ENCODE results near the gene ZC3H4. TPM values are rescaled to one million over a fixed set of nuclear protein-coding genes. Genes with fewer than 3 reads are reported as not detected.
A peak's percentile ranks its signal among the peaks of the same experiment; 100 is the strongest.

Gene ZC3H4
- total and polyA plus RNA-seq, 9 of the 15 experiments (the other 6 are each of a cell fraction or from before 2014, with no cell fraction given) = 2.2 to 75.6 (median 18.3) TPM

DNA sequence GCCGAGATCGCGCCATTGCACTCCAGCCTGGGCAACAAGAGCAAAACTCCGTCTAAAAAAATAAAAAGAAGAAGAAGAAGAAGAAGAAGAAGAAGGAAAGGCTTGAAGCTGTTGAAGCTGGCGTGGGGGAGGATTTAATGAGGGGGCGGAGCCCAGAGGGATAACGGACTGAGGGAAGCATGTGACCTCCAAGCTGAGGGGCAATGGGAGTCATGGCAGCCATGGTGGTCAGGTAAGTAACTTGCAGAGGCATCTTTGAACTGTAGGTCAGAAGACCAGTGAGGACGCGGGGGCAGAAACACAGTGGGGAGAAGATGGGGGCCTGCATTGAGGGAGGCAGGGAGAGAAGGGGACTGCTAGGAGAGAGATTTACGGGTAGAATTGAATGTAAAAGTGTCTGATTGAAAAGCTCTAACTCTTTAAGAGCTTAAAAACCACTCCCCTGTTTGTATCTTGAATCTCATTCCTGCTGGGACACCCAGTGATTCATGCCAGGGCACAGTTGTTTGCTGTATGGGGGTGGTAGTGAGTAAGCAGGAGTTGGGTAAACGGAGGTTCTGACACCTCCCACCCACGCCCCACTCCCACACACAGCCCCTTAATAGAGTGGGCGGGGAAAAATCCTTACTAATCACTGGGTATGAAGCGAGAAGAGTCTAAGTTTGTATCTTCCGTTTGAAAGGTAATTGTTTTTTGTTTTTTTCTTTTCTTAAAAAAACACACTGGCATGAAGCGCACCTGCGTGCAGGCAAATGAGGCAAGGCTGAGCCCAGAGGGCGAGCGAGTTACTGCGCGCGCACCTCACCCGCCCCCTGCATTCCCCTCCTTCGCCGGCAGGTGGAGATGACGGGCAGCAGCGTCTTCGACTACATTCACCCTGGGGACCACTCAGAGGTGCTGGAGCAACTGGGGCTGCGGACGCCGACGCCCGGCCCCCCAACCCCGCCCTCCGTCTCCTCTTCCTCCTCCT lies 78.2 kb downstream of the ZC3H4 start (continued):
- TF ChIP-seq PHF8 (IDR thresholded peaks at IDR 0.05; ENCODE audit: borderline replicate concordance, low read length) (peak; percentile 20; the same call in 1 of the 2 replicates), ZNF24 (IDR thresholded peaks at IDR 0.05) (no peak), TAF7 (tag; IDR thresholded peaks at IDR 0.05) (no peak), JUN (IDR thresholded peaks at IDR 0.05; ENCODE audit: borderline replicate concordance, low read depth, low read length) (0 out of 2 replicates have a peak, but pooled peaks have one; percentile 4), JUN (CRISPR knock-in tag; IDR thresholded peaks at IDR 0.05; ENCODE audit: borderline replicate concordance) (no peak), XRCC5 (IDR thresholded peaks at IDR 0.05; ENCODE audit: low read depth, low read length) (peak; percentile 38; the same call in 1 of the 2 replicates), NCOA1 (IDR thresholded peaks at IDR 0.05; ENCODE audit: low read depth) (0 out of 2 replicates have a peak, but pooled peaks have one; percentile 9)
- TF ChIP-seq, protein P1, sequence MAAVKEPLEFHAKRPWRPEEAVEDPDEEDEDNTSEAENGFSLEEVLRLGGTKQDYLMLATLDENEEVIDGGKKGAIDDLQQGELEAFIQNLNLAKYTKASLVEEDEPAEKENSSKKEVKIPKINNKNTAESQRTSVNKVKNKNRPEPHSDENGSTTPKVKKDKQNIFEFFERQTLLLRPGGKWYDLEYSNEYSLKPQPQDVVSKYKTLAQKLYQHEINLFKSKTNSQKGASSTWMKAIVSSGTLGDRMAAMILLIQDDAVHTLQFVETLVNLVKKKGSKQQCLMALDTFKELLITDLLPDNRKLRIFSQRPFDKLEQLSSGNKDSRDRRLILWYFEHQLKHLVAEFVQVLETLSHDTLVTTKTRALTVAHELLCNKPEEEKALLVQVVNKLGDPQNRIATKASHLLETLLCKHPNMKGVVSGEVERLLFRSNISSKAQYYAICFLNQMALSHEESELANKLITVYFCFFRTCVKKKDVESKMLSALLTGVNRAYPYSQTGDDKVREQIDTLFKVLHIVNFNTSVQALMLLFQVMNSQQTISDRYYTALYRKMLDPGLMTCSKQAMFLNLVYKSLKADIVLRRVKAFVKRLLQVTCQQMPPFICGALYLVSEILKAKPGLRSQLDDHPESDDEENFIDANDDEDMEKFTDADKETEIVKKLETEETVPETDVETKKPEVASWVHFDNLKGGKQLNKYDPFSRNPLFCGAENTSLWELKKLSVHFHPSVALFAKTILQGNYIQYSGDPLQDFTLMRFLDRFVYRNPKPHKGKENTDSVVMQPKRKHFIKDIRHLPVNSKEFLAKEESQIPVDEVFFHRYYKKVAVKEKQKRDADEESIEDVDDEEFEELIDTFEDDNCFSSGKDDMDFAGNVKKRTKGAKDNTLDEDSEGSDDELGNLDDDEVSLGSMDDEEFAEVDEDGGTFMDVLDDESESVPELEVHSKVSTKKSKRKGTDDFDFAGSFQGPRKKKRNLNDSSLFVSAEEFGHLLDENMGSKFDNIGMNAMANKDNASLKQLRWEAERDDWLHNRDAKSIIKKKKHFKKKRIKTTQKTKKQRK (IDR thresholded peaks at IDR 0.05; ENCODE audit: borderline replicate concordance, low read depth, low read length) = no peak
- TF ChIP-seq, protein P2, sequence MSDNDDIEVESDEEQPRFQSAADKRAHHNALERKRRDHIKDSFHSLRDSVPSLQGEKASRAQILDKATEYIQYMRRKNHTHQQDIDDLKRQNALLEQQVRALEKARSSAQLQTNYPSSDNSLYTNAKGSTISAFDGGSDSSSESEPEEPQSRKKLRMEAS (CRISPR knock-in tag; IDR thresholded peaks at IDR 0.05) = peak; percentile 67
- TF ChIP-seq, protein P3, sequence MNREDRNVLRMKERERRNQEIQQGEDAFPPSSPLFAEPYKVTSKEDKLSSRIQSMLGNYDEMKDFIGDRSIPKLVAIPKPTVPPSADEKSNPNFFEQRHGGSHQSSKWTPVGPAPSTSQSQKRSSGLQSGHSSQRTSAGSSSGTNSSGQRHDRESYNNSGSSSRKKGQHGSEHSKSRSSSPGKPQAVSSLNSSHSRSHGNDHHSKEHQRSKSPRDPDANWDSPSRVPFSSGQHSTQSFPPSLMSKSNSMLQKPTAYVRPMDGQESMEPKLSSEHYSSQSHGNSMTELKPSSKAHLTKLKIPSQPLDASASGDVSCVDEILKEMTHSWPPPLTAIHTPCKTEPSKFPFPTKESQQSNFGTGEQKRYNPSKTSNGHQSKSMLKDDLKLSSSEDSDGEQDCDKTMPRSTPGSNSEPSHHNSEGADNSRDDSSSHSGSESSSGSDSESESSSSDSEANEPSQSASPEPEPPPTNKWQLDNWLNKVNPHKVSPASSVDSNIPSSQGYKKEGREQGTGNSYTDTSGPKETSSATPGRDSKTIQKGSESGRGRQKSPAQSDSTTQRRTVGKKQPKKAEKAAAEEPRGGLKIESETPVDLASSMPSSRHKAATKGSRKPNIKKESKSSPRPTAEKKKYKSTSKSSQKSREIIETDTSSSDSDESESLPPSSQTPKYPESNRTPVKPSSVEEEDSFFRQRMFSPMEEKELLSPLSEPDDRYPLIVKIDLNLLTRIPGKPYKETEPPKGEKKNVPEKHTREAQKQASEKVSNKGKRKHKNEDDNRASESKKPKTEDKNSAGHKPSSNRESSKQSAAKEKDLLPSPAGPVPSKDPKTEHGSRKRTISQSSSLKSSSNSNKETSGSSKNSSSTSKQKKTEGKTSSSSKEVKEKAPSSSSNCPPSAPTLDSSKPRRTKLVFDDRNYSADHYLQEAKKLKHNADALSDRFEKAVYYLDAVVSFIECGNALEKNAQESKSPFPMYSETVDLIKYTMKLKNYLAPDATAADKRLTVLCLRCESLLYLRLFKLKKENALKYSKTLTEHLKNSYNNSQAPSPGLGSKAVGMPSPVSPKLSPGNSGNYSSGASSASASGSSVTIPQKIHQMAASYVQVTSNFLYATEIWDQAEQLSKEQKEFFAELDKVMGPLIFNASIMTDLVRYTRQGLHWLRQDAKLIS (CRISPR knock-in tag; IDR thresholded peaks at IDR 0.05) = peak; percentile 71; the same call in 1 of the 2 replicates
